Right lobe of liver (tissue), 4 donors: Measurements from ENCODE around the gene PWP2.

Experiments
- POLR2A ChIP-seq: fragments of 450-650 bp; IDR thresholded peaks from one replicate; pipeline ENCODE4 v1.6.1; 2017; ENCODE audit warnings: antibody characterized with exemption, mild to moderate bottlenecking
- TF ChIP-seq, protein P1 (sequence below), 4 donors: fragments of 200-600 bp in 3 of 4; fragments of 450-650 bp in 1 of 4; IDR thresholded peaks; one replicate each; pipeline versions ENCODE4 v1.5.1 to v1.8.0; 2016 to 2022; ENCODE audit warnings: antibody characterized with exemption in 4 of 4, mild to moderate bottlenecking in 2 of 4
- donor health status: DM: no; HTN: no; CAD: no.
- donor health status: DM: no; HTN: no; CAD: no.
- donor health status: DM: no; HTN: yes; CAD: no.

DNA sequence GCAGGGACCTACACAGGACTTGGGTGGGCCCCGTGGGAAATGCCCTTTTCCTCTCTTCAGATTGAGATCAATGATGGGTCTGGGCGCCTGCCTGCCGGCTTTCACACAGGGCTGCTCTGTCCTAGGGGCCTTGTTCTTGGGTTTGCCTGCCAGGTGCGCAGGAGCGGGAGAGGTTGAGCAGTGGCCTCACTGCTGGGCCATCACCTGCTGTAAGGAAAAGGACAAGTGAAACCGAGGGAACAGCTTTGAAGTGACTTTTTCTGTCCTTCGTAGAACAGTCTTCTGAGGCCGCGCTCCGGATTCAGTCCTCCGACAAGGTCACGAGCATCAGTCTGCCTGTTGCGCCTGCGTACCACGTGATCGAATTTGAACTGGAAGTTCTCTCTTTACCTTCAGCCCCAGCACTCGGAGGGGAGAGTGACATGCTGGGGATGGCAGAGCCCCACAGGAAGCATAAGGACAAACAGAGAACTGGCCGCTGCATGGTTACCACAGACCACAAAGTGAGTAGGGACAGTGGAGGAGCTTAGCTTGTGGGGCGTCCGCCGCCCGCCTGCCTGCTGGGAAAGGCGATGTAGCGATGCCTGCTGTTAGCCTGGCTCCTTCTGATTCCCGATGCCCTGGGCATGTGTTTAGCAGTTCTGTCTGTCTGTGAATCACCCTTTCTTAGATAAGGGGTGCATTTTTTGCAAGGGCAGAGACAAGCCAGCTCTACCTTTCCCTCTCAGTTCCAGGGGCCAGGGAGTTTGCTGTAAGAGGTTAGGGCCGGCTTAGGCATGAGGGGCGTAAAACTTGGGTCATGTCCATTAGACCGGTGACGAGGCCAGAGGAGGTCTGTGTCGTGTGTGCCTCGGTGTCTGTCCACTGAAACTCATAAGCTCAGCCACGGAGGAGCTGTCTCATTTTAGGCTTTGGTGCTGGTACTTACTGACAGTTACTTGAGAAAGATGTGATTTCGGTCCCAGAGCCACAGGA lies 19.5 kb upstream of the PWP2 start:
- TF ChIP-seq, protein P1, sequence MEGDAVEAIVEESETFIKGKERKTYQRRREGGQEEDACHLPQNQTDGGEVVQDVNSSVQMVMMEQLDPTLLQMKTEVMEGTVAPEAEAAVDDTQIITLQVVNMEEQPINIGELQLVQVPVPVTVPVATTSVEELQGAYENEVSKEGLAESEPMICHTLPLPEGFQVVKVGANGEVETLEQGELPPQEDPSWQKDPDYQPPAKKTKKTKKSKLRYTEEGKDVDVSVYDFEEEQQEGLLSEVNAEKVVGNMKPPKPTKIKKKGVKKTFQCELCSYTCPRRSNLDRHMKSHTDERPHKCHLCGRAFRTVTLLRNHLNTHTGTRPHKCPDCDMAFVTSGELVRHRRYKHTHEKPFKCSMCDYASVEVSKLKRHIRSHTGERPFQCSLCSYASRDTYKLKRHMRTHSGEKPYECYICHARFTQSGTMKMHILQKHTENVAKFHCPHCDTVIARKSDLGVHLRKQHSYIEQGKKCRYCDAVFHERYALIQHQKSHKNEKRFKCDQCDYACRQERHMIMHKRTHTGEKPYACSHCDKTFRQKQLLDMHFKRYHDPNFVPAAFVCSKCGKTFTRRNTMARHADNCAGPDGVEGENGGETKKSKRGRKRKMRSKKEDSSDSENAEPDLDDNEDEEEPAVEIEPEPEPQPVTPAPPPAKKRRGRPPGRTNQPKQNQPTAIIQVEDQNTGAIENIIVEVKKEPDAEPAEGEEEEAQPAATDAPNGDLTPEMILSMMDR (IDR thresholded peaks at IDR 0.05), result no peak
- no peak for TF ChIP-seq POLR2A
